Head of caudate nucleus (tissue), 42 donors: ENCODE data around the gene OR2Y1.
"Not testable (repeated sequence)": the region's sequence is repeated elsewhere in the genome, so short reads cannot be mapped to it uniquely, and the experiment has no call there.

Experiments used
- DNase-seq, 42 donors: peaks; one replicate each; pipeline versions ENCODE4 v3.0.0 to v3.0.0-alpha.2; 2020 to 2021; ENCODE audit warnings: mixed read lengths in 7 of 42
- intact Hi-C: fragments of 100-400 bp; cut with DNase I; formaldehyde crosslinking; loops from one replicate; pipeline ENCODE4 v1.15.0; 2022

The OR2Y1 gene

DNA sequence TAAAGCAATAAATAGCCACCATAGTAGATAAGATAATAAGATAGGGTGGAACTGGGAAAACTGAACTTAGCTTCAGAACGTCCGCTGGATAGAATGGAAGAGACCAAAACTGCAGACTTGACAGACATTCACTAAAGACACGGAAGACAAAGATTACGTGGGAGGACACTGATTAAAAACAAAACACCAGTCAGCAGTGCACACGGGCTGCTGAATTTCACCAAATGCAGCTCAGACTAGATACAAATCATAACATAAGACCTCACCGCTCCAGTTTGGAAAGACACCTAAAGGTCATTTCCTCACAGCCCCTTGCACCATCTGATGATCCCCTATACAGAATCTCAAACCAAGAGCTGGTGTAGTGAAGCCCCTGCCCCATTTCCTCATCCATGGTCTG, 2.9 kb upstream of the OR2Y1 start:
- no peak for DNase-seq
- intact Hi-C loops = no loop called here

DNA sequence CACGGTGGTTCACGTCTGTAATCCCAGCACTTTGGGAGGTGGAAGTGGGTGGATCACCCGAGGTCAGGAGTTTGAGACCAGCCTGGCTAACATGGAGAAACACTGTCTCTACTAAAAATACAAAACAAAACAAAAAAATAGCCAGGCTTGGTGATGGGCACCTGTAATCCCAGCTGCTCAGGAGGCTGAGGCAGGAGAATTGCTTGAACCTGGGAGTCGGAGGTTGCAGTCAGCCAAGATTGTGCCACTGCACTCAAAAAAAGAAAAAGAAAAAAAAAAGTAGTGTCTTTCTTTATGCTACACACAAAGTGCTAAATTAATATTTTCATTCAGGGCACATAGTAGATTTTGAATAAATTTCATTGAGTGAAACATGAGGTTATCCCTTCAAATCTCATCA, 1.1 kb upstream of the OR2Y1 start:
- DNase-seq, intact Hi-C loops: not testable (repeated sequence)

DNA sequence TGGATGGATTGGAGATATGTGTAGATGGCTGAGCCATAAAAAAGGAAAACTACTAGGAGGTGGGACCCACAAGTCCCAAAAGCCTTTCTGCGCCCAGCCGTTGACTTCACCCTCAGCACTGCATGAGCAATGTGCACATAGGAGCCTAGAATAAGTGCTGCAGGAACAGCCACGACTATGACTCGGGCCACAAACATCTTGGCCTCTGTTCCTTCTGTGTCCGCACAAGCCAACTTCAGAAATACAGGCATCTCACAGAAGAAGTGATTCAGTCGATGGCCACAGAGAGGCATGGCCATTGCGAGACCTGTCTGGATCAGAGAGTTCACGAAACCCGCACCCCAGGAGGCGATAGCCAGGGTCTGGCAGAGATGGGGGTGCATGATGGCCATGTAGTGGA, 587 bp downstream of the OR2Y1 start:
- intact Hi-C loops = no loop called here
- no peak for DNase-seq

- intact Hi-C loops = no loop called here
- DNase-seq = no peak
These were observed 3.3 kb downstream of the OR2Y1 start for GRCh38 chr5:180736536-180736935.

DNA sequence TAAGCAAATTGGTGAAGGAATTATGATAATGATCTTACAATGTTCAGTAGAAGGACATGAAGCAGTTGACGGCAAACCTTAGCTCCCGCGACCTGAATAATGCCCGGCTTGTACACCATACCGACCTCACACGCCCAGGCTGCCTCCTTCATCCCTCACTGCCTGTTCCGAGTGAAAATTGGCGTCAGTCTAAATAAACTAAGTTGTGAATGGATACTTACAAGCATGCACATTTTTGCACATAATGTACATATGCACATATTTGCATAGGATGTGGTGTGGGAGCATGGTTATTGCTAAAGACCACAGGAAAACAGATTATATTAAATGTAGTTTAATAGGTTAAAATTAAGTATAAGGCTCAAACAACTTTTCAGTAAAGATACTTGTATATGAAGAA, 14.9 kb downstream of the OR2Y1 start:
- intact Hi-C loops = no loop called here
- no peak for DNase-seq

GRCh38 chr5:180723936-180724335, 15.9 kb downstream of the OR2Y1 start:
- intact Hi-C loops = no loop called here
- no peak for DNase-seq

DNA sequence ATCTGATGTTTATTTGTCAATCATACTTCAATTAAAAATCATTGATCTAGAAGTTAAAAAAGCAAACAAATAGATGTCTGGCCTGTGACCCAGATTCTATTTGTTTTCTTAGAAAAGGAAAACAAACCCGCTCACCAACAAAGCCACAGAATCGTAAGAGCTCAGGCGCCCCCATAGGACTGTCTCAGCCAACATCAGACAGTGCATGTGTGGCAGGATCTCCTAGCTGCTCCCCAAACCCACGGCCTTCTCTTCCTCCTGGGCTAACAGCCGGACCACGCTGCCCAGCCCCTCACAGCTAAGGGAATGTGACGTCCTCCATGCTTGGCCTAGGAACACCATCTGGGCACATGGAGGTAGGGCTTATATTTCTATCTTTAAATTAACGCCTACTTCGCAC, 19.4 kb downstream of the OR2Y1 start:
- intact Hi-C loops = no loop called here
- DNase-seq = no peak

- intact Hi-C loops = no loop called here
- no peak for DNase-seq
These were observed 20.1 kb downstream of the OR2Y1 start for GRCh38 chr5:180719781-180720180.

DNA sequence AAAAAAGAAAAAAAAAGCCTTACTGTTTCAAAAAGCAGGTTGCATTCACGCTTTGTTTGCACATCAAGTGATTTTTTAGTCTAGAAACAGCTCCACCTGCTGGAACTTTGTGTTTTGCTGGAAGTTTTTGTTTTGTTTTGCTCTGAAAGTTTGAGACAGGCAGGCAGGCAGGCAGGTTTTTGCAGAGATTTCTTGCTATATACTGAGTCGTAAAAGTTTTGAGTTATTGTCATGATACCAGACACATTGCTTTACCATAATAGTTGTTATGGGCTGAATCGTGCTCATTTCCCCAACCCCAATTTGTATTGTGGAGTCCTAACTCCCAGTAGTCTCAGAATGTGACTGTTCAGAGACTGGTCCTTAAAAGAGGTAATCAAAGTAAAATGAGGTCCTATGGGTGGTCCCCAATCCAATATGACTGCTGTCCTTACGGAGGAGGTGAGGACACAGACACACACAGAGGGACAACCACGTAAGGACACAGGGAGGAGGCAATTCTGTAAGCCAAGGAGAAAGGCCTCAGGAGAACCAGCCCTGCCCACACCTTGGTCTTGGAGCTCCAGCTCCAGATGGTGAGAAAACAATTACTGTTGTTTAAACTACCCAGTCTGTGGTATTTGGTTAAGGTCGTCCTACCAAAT, 20.9 kb downstream of the OR2Y1 start:
- DNase-seq = peak in 18 of 42 donors; percentile 6 to 51 (median 20)
- intact Hi-C loops = no loop called here

DNA sequence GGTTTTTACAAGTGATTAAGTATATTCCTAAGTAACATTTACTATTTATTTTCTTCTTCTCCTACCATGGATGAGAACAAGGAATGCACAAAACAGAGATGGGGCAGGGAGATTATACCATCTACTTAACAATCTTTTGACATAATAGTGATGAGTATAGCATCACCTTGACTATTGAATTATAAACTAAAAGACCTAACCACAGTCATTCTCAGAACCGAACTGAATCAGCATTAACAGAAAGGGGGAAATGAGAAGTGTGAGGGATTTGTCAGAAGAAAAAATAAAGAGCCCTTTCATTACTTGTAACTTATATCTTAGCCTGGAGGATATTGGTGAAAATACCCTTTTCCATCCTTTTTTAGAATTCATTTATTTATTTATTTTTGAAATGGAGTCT, 21.9 kb downstream of the OR2Y1 start:
- DNase-seq = no peak
- intact Hi-C loops = no loop called here

DNA sequence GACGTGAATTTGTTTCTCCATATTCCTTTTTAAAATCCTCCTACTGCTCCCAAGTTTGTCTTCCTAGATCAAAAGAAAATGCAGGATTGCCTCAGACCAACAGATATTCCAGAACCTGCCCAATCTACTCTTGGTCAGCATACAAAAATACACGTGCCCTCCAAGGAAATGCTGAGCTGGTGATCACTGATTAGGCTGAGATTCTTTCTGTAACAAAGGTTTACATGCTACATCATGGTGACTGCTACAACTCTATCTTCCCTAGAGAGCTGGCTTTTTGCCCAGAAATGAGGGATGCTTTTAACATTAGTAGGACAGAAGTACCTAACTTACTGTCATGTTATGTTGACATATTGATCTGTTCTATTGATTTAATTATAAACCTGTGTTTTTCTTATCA, 35.5 kb downstream of the OR2Y1 start:
- DNase-seq = no peak
- intact Hi-C loops = no loop called here

DNA sequence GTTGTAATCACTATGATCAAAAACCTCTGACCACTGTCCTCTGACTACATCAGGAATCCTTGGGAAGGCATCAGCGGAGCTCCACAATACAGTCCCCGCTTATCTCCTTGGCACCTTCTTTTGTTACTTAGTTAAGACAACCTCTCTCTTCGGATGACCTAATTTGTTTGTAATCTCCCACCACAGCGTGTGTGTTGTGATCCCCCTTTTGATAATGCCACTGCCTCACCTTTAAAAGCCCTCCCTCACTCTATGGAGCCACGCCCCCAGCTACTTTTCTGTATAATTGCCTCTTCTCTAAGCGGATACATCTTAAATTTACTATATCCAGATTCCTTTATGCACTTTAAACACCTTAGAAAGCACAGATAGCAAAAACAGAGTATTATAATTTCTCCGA, 35.9 kb downstream of the OR2Y1 start:
- intact Hi-C loops = no loop called here
- no peak for DNase-seq

DNA sequence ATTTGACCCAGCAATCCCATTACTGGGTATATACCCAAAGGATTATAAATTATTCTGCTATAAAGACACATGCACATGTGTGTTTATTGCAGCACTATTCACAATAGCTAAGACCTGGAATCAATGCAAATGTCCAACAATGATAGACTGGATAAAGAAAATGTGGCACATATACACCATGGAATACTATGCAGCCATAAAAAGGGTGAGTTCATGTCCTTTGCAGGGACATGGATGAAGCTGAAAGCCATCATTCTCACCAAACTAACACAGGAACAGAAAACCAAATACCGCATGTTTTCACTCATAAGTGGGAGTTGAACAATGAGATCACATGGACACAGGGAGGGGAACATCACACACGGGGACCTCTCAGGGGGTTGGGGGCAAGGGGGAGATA, 36.5 kb downstream of the OR2Y1 start:
- DNase-seq, intact Hi-C loops: not testable (repeated sequence)

GRCh38 chr5:180700440-180700839, 39.4 kb downstream of the OR2Y1 start:
- not testable (repeated sequence) for DNase-seq

DNA sequence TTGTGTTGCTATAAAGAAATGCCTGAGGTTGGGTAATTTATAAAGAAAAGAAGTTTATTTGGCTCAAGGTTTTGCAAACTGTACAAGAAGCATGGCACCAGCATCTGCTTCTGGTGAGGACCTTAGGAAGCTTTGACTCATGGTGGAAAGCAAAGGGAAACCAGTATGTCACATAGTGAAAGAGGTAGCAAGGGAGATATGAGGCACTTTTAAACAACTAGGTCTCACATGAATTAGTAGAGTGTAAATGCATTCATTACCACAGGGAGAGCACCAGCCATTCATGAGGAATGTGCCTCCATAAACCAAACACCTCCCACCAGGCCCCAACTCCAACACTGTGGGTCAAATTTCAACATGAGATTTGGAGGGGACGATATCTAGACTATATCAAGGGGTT, 40.8 kb downstream of the OR2Y1 start:
- intact Hi-C loops = no loop called here
- DNase-seq = no peak

More at GRCh38 chr5:180700440-180700839, 39.4 kb downstream of the OR2Y1 start:
- intact Hi-C loops = not testable (repeated sequence)

GRCh38 chr5:180696116-180696515, 43.7 kb downstream of the OR2Y1 start:
- intact Hi-C loops = no loop called here
- DNase-seq = no peak

- intact Hi-C loops = no loop called here
- no peak for DNase-seq
These were observed 47.4 kb downstream of the OR2Y1 start for GRCh38 chr5:180692429-180692828.

- intact Hi-C loops = no loop called here
- DNase-seq = no peak
These were observed 48.8 kb downstream of the OR2Y1 start for GRCh38 chr5:180691046-180691445.

DNA sequence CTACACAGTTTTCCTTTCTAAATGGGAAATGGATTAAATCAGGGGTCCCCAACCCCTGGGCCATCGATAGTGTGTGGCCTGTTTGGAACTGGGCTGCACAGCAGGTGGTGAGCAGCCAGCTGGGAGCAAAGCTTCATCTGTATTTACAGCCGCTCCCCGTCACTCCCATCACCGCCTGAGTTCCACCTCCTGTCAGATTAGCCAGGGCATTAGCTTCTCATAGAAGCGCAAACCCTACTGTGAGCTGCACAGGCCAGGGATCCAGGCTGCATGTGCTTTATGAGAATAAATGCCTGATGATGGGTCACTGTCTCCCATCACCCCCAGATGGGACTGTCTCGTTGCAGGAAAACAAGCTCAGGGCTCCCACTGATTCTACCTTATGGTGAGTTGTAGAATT, 49.3 kb downstream of the OR2Y1 start:
- intact Hi-C loops = no loop called here
- no peak for DNase-seq

DNA sequence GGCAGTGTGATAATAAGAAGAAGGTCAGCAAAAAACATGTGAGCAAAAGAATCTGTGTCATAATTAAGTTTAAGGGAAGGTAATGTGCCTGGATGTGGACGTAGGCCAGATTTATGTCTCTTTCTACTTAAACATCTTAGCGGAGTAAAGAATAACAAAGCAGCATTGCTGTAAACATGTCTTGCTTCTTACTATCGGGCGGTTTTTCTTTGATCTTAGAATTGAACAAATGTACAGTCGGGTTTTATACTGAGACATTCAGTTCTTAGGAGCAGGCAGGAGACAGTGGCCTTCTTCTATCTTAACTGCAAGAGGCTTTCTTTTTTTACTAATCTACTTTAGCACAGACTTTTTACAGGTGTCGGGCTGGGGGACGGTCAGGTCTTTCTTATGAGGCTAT, 50.1 kb downstream of the OR2Y1 start:
- DNase-seq = no peak

More for the DNA sequence above, 50.1 kb downstream of the OR2Y1 start:
- intact Hi-C loops = no loop called here
